ENCODE results near the gene RBMS2.
"Not testable (repeated sequence)": the region's sequence is repeated elsewhere in the genome, so short reads cannot be mapped to it uniquely, and the experiment has no call there.

- TF ChIP-seq CTCF, POLR2A (IDR thresholded peaks at IDR 0.05): not testable (repeated sequence)
Observed at GRCh38 chr12:56499452-56499851, 22.2 kb upstream of the RBMS2 start.

All from upper lobe of left lung (tissue), 4 donors.